GM19023 (cell line): Measurements from ENCODE around the gene THEMIS2.
A peak's percentile ranks its signal among the peaks of the same experiment; 100 is the strongest.
"Not testable (repeated sequence)": the region's sequence is repeated elsewhere in the genome, so short reads cannot be mapped to it uniquely, and the experiment has no call there.

ENCODE experiments used
- ATAC-seq: cut with Tn5 transposase; IDR thresholded peaks from one replicate; pipeline ENCODE4 v1.9.1; 2021; ENCODE audit warnings: mild to moderate bottlenecking, moderate library complexity; ENCODE audit not compliant: unreplicated experiment

THEMIS2 gene

DNA sequence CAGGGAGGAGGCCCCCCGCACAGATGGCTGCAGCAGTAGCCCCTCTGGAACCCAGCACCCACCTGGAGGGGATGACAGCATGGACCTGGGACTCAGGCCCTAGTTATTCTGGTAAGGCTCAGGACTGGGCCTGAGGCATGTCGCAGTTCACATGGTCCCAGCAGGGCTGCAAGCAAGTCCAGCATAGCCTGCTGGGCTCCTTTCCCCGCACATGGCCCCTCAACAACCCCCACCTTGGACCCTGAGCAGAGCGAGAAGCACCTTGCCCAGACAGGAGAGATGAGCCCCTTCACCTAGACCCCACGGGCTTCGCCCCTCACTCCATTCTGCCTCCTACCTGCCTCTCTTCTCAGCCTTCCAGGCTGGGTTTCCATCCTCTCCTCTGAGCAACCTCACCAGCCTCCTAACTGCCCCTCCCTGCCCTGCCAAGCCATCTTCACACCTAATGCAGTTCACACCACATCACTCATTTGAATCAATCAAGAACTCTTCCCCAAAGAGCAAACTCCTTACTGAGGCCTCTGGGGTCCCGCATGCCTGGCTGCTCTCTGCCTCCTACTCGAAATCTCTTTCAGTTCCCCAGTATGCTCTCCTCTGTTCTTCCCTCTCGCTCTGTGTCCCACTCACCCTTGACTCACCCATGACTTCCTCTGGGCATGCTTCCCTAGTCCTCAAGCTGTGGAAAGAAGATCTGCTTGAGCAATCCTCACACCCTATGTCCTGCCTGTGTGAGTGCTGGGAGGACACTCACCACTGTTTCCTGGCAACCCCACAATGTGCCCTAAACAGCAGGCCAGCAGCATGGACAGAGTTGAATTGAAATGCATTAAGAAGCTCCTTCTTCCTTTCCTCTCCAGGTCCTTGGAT is 9.4 kb upstream of the THEMIS2 start:
- no peak for ATAC-seq

DNA sequence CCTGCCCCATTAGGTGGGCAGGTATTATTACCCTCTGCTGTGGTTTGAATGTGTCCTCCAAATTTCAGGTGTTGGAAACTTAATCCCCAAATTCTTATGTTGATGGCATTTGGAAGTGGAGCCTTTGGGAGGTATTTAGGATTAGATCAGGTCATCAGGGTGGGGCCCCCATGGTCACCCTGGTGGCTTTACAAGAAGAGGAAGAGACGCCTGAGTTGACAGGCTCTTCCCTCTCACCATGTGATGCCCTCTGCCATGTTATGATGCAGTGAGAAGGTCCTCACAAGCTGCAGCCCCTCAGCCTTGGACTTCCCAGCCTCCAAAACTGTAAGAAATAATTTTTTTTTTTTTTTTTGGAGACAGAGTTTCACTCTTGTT is 8.8 kb upstream of the THEMIS2 start:
- ATAC-seq, result no peak

DNA sequence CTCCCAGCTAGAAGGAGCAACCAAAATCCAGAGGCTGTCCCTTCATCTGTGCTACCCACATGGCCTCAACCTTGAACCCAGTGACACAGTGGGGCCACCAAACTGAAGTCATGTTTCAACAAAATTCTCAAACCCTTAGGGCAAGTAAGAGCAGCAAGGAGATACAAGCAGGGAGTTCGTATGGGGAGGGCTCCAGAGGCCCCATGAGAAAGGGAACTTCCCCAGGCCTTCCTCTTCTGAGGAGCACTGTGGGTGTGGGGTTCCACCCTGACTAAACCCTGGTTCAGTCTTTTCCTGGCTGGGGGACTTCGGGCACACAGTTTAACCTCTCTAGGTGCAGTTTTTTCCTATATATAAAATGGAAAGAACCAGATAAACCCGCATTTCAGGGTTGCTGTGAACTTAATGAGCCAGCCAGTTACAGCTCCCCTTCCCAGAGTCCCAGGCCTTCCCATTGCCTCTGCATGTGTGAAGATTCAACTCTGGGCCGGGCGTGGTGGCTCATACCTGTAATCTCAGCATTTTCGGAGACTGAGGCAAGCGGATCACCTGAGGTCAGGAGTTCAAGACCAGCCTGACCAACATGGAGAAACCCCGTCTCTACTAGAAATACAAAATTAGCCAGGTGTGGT is 8.0 kb upstream of the THEMIS2 start:
- no peak for ATAC-seq

DNA sequence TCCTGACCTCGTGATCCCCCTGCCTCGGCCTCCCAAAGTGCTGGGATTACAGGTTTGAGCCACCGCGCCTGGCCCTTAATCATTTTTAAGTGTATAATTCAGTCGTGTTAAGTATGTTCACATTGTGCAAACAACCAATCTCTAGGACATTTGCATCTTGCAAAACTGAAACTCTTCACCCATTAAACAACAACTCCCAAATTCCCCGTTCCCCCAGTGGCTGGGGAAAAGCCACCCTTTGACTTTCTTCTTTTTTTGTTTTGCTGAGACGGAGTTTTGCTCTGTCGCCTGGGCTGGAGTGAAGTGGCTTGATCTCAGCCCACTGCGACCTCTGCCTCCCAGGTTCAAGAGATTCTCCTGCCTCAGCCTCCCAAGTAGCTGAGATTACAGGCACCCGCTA is 6.5 kb upstream of the THEMIS2 start:
- ATAC-seq, result no peak

DNA sequence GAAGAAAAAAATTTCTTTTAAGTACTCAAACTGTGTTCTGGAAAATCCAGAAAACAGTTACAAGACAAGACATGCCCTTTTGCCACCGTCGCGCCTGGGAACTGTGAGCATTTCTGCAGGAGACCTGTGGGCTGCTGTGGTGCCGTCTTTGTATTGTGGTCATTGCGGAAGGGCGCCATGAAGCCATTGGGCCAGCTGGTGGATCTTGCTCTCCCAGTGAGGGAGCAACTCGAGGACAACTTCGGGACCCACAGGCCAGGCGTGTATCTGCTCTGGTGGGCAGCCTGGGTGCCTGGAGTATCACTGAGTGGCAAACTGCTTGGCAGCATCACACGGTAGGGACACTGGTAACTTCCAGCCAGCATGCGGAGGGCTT is 3.8 kb upstream of the THEMIS2 start:
- ATAC-seq, result no peak

DNA sequence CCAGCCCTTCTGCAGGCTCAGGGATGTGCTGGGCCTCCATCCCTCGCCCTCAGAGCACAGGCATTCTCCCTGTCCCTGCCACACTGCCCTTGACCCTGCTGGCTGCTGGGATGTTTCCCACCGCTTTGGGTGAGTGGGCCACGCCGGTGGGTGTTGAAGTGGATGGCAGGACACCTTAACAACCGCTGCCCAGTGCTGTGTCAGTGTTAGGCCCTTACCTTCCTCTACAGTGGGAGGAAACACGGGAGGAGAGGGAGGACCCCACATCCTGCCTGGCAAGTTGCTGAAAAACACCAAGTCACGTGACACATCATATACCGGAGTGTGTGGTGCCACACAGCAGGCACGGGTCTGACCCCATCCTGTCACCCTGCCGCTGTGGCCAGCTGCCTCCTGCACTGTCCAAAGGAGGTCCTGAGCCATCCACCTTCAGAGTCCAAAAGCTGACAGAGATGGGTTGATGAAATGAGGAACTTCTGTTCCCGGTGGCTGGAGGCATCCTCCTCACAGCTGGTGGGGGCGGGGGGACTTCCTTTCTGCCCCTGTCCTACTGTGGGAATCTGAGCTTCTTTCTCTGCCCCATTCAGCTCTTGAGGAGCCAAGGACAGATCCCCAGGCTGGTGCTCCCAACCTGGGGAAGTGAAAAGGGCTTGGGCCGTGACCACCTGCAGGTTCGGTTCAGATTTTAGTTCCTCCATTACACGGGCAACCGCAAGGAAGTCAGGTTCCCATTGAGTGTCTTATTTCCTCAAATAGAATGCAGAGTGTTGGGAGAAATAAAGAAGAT is 3.2 kb upstream of the THEMIS2 start:
- ATAC-seq, result no peak

DNA sequence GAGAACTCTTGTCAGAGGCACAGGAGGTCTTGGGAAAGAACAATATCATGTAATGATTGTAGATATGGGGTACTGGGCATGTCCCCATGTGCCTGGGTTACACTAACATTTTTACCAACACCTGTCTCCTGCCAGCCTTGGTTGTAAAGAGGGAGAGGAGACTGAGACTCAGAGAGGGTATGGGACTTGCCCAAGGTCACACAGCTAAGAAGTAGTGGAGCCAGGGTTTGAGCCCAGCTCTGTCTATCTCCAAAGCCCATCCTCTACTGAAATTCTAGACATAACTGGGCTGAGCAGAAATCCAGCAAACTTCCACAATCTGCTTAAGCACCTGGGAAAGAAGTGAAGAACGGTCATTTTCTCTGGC is 2.6 kb upstream of the THEMIS2 start:
- ATAC-seq, result no peak

DNA sequence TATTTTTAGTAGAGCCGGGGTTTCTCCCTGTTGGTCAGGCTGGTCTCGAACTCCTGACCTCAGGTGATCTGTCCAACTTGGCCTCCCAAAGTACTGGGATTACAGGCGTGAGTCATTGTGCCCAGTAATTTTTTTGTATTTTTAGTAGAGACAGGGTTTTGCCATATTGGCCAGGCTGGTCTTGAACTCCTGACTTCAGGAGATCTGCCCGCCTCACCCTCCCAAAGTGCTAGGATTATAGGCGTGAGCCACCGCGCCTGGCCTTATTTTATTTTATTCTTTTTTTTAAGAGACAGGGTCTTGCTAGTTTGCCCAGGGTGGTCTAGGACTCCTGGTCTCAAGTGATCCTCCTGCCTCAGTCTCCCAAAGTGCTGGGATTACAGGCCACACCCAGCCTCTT is 1.3 kb upstream of the THEMIS2 start:
- not testable (repeated sequence) for ATAC-seq

DNA sequence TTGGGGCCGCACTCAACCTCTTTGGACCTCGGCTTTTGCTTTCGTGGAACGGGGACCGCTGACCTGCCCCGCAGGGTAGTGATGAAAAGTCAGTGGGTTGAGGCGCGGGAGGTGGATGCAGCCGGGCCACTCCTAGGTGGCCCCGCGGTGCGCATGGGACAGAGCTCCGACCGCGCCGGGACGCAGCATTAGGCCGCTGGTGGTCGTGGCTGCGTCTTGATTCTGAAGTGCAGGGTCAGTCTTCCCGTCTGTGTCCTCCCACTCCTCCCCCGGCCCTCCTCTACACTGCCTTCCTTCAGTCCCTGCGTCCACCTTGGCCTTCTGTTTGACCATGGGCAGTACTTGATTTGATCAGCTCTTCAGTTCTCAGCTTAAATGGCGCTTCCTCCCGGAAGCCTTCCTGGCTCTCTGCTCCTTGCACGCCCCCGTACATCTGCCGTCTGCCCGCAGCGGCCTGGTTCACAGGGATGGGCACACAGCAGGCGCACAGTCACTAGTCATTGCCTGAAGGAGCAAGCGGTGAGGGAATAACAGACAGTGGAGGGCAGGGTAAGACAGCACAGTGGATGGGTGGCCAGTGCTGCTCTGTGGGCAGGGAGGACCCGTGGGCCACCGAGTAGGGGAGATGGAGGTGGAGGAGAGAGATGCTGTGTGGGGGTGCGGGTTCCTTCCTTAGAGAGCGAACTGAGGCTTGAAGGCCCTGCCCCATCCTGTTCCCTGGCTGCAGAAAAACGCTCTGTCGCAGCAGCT is 633 bp downstream of the THEMIS2 start:
- ATAC-seq, result no peak

DNA sequence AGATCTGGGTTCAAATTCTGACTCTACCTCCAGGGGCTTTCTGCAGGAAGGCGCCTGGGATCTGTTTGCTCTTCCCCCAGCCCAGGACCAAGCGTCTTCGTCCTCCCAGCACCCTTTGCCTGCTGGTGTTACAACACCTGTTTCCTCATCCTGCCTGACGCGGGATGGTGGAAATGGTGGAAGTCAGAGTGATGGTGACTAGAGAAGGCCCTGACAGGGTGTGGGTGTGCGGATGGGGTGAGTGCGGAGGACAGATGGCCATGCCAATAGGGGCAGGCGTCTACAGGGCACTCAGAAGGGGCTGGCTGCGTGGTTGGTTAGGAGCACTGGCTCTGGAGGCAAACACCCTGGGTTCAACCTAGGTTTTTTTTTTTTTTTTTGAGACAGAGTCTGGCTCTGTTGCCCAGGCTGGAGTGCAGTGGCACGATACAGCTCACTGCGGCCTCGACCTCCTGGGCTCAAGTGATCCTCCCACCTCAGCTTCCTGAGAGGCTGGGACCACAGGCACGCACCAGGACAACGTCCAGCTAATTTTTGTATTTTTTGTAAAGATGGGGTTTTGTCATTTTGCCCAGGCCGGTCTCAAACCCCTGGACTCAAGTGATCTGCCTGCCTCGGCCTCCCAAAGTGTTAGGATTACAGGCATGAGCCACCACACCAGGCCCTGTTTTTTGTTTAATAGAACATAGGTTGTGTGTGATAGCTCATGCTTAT is 1.5 kb downstream of the THEMIS2 start:
- ATAC-seq, result no peak

DNA sequence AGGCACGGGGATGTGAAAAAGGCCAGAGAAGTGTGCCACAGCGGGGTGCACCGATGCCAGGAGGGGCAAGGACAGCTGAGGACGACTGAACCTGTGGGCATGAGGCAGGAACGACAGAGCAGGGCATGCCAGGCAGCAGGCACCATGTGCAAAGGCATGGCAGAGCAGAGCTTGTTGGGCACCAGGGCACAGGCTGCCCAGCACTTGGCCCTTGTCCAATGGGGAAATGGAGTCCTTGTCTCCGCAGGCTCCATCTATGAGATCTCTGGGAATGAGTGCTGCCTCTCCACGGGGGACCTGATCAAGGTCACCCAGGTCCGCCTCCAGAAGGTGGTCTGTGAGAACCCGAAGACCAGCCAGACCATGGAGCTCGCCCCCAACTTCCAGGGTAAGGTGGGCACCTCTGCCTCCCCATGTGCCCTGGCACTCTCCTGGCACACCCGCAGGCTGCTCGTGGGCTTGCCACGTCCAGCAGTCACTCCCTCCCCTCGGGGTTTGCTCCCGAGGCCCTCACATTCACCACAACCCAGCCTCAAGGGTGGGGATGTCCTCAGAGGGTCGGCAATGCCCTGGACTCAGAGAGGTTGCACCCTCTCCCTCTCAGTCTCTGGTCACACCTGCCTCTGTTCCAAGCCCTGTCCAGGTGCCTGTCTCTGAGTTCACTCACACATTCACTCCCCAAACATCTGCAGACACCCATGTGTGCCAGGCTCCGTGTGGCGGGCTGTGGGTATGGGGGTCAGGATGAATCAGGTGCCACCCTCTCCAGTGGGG is 4.2 kb downstream of the THEMIS2 start:
- no peak for ATAC-seq

DNA sequence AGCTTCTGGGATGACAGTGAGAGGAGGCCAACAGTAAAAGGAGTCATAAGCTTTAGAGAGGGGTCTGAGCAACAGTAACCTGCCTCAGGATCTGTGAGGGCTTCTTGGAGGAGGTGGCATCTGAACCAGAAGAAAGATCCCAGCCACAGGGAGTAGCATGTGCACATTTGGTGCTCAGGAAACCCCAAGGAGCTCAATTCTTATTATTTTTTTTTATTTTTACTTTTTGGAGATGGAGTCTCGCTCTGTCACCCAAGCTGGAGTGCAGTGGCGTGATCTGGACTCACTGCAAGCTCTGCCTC is 4.7 kb downstream of the THEMIS2 start:
- ATAC-seq, result no peak

DNA sequence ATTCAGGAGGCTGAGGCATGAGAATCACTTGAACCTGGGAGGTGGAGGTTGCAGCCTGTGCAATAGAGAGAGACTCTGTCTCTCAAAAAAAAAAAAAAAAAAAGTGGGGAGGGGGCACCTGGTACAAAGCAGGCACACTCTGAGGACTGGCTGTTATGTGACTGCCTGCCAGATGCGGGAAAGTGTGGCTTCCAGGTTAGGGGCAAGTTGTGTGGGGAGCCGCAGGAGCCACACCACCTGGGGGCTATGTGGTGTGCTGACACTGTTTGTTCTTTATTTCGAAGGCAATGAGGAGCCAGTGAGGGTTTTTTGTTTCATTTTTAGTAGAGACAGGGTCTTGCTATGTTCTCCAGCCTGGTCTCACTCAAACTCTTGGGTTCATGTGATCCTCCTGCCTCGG is 5.7 kb downstream of the THEMIS2 start:
- no peak for ATAC-seq

DNA sequence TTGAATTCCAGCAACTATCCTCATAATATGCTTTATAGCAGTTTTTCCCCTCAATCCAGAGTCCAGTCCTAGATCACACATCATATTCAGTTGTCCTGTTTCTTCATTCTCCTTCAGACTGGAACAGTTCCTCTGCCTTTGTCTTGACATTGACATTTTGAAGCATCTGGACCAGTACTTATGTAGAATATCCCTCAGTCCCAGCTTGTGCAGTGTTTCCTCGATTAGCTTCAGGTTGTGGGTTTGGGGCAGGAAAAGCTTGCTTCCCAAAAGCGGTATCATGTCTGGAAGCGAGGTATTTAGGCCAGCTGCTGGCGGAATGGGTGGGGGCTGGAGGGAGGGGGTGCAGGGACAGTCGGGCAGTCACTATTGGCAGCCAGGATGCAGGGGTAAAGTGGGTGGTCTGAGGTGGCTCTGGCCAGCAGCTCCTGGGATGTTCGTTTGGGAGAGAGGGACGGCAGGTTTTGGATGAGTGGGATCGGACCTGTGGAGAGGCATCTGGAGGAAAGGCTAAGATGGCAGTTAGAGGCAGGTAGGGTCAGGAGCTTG is 6.5 kb downstream of the THEMIS2 start:
- ATAC-seq, result no peak

DNA sequence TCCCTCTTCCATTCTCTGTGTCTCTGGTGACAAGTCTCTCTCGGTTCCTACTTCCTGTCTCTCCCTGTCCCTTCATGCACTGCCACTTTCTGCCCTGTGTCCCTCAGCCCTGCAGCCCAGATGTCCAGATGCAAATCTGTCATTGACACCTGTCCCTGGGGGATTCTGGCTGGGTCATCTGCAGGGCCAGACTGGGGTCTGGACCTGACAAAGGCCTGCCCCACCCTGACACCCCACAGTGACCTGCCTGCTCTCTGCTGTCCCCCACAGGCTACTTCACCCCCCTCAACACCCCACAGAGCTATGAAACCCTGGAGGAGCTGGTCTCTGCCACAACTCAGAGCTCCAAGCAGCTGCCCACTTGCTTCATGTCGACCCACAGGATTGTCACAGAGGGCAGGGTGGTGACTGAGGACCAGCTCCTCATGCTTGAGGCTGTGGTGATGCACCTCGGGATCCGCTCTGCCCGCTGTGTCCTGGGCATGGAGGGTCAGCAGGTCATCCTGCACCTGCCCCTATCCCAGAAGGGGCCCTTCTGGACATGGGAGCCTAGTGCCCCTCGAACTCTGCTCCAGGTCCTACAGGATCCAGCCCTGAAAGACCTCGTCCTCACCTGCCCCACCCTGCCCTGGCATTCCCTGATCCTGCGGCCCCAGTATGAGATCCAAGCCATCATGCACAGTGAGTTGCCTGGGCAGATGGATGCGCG is 7.2 kb downstream of the THEMIS2 start:
- ATAC-seq, result no peak

DNA sequence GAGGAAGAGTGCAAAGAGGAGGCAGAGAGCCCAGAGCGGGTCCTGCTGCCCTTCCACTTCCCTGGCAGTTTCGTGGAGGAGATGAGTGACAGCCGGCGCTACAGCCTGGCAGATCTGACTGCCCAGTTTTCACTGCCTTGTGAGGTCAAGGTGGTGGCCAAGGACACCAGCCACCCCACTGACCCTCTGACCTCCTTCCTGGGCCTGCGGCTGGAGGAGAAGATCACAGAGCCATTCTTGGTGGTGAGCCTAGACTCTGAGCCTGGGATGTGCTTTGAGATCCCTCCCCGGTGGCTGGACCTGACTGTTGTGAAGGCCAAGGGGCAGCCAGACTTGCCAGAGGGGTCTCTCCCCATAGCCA is 10.2 kb downstream of the THEMIS2 start:
- no peak for ATAC-seq

DNA sequence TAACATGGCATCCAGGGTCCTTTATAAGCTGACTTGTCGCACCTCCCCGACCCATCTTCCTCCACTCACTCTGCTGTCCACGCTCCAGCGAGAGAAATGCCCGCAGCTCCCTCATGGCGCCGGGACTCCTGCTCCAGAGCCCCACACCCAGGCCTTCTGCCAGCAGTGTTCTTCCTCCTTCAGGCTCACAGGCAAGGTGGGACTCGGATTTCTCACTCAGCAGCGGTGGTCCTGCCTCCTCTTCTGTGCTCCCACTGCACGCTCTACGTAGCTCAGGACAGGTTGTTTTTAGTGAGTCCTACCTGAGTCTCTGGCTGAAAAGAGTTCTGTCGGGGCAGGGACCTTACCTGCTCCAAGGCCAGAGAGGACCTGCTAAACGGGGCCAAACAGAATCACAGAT is 11.2 kb downstream of the THEMIS2 start:
- ATAC-seq, result no peak

DNA sequence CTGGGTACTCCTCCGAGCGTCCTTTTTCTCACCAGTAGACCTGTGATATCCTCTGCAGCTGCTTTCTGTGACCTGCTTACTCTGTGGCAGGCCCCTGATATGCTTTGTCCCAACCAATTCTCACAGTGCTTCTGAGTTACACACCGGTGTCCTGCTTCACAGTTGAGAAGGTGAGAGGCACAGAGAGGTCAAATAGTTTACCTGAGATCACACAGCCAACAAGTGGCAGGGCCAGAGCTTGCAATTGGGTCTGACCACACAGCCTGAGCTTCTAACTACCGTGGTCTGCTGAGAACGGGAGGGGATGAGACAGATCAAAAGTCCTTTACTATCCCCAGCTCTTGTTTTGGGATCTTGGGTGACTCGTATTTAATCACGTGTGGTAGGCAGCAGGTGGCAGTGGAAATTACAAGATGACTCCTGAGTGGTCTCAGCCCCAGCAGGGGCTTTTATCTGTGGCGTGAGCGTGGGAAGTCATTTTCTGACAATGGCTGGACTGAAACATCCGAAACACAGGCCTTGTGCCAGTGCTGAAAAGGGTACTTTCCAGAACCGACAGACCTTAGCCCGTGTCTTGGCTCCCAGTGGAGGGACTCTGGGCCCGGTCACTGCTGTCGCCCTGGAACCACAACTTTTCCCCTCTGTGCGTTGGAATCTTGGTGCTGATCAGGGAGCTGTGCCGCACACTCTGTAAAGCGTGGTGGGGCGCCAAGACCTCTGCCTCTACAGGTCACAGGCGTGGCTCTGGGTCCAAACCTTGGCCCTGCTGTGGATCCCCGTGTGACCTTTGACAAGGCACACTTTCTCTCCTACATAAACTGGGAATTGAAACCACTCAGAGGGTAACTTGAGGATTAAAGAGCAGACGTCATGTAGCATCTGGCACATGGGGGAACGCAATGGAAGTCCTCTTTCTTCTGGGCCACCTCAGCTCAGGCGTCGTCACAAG is 11.9 kb downstream of the THEMIS2 start:
- ATAC-seq, result peak; percentile 47
